Keratinocyte (primary cell): ENCODE results near the gene ATE1.
"Not testable (repeated sequence)": the region's sequence is repeated elsewhere in the genome, so short reads cannot be mapped to it uniquely, and the experiment has no call there.

ENCODE experiments used
- EZH2 ChIP-seq: IDR thresholded peaks from one replicate; pipeline ENCODE4 v1.6.1; 2012; ENCODE audit warnings: inconsistent platforms, mild to moderate bottlenecking, low read length, moderate library complexity
- TF ChIP-seq, protein P1 (sequence below), 3 experiments: IDR thresholded peaks in 1 of 3; conservative IDR thresholded peaks in 1 of 3; optimal IDR thresholded peaks in 1 of 3; 2 replicates in 2 of 3; 3 replicates in 1 of 3; pipeline versions ENCODE3 to v1.5.1; 2011; ENCODE audit warnings: low read length in 3 of 3, mild to moderate bottlenecking in 3 of 3, moderate library complexity in 2 of 3, control low read depth in 1 of 3, inconsistent platforms in 1 of 3; ENCODE audit not compliant: insufficient read depth in 2 of 3; ENCODE audit errors: extremely low read depth in 1 of 3

- TF ChIP-seq, protein P1, sequence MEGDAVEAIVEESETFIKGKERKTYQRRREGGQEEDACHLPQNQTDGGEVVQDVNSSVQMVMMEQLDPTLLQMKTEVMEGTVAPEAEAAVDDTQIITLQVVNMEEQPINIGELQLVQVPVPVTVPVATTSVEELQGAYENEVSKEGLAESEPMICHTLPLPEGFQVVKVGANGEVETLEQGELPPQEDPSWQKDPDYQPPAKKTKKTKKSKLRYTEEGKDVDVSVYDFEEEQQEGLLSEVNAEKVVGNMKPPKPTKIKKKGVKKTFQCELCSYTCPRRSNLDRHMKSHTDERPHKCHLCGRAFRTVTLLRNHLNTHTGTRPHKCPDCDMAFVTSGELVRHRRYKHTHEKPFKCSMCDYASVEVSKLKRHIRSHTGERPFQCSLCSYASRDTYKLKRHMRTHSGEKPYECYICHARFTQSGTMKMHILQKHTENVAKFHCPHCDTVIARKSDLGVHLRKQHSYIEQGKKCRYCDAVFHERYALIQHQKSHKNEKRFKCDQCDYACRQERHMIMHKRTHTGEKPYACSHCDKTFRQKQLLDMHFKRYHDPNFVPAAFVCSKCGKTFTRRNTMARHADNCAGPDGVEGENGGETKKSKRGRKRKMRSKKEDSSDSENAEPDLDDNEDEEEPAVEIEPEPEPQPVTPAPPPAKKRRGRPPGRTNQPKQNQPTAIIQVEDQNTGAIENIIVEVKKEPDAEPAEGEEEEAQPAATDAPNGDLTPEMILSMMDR (optimal IDR thresholded peaks at IDR 0.05 in 1 of 3, IDR thresholded peaks at IDR 0.05 in 1 of 3, conservative IDR thresholded peaks at IDR 0.05 in 1 of 3; ENCODE audit: extremely low read depth in 1 of 3, insufficient read depth in 2 of 3, low read length in 3 of 3): not testable (repeated sequence)
- not testable (repeated sequence) for TF ChIP-seq EZH2
These were observed 228.1 kb downstream of the ATE1 start for GRCh38 chr10:121699703-121700102.
